OCI-LY3 (cell line): ENCODE measurements around the gene FBXL20.
"Not testable (repeated sequence)": the region's sequence is repeated elsewhere in the genome, so short reads cannot be mapped to it uniquely, and the experiment has no call there.

Source experiments
- EZH2phosphoT487 ChIP-seq: fragments of 200-600 bp; shearing (Covaris generic); IDR thresholded peaks from 2 replicates; pipeline ENCODE4 v1.6.1; 2018; ENCODE audit warnings: antibody characterized with exemption, mixed run types, low read depth
- TF ChIP-seq, protein P1 (sequence below): fragments of 200-600, 300-600 bp; sonication (generic); IDR thresholded peaks from 2 replicates; pipeline ENCODE4 v1.5.1; 2014; ENCODE audit warnings: antibody characterized with exemption, low read length, low read depth

- TF ChIP-seq, protein P1, sequence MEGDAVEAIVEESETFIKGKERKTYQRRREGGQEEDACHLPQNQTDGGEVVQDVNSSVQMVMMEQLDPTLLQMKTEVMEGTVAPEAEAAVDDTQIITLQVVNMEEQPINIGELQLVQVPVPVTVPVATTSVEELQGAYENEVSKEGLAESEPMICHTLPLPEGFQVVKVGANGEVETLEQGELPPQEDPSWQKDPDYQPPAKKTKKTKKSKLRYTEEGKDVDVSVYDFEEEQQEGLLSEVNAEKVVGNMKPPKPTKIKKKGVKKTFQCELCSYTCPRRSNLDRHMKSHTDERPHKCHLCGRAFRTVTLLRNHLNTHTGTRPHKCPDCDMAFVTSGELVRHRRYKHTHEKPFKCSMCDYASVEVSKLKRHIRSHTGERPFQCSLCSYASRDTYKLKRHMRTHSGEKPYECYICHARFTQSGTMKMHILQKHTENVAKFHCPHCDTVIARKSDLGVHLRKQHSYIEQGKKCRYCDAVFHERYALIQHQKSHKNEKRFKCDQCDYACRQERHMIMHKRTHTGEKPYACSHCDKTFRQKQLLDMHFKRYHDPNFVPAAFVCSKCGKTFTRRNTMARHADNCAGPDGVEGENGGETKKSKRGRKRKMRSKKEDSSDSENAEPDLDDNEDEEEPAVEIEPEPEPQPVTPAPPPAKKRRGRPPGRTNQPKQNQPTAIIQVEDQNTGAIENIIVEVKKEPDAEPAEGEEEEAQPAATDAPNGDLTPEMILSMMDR: not testable (repeated sequence)
- not testable (repeated sequence) for TF ChIP-seq EZH2phosphoT487
Observed at GRCh38 chr17:39250076-39250475, 151.3 kb downstream of the FBXL20 start.
